GM15510 (cell line): ENCODE data around the gene GSTO1.

Experiments
- POLR2A ChIP-seq: IDR thresholded peaks from 3 replicates; pipeline ENCODE4 v1.6.1; 2011; ENCODE audit warnings: borderline replicate concordance; ENCODE audit not compliant: insufficient read length; ENCODE audit errors: extremely low read depth

Gene GSTO1

GRCh38 chr10:104259999-104260774 lies 5.5 kb downstream of the GSTO1 start:
- TF ChIP-seq POLR2A = no peak

DNA sequence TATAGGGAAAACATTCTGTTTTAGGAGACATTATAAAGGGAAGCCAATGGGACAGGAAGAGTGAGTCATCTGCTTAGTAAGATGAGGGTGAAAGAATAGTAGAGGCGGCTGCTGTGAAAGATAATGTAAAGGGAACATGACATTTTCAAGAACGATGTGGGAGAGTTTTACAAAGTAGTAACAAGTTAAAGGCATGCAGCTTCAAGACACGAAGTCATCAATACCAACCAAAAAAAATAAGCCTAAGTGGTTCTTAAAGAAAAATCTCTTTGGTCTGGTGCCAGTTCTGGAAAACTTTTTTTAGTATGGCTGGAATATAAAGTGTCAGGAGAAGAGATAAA lies 6.1 kb downstream of the GSTO1 start:
- no peak for TF ChIP-seq POLR2A

- TF ChIP-seq POLR2A = no peak
These were observed 7.4 kb downstream of the GSTO1 start for GRCh38 chr10:104262055-104262454.

DNA sequence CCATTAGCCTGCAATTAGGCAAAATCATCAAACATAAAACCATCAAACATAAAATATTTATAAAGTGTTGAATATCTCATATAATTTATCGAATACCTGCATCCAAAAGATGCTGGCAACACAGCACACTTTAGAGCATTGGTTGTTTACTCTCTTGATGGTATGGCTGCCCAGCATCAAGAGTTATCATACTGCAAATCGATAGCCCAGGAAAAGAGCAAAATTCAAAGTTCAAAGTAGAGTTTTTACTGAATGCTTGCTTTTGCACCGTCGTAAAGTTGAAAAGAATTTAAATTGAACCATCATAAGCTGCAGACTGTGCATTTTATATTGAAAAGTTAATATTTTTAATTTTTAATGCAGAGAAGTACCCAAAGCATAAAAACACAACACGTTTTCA lies 10.1 kb downstream of the GSTO1 start:
- no peak for TF ChIP-seq POLR2A

DNA sequence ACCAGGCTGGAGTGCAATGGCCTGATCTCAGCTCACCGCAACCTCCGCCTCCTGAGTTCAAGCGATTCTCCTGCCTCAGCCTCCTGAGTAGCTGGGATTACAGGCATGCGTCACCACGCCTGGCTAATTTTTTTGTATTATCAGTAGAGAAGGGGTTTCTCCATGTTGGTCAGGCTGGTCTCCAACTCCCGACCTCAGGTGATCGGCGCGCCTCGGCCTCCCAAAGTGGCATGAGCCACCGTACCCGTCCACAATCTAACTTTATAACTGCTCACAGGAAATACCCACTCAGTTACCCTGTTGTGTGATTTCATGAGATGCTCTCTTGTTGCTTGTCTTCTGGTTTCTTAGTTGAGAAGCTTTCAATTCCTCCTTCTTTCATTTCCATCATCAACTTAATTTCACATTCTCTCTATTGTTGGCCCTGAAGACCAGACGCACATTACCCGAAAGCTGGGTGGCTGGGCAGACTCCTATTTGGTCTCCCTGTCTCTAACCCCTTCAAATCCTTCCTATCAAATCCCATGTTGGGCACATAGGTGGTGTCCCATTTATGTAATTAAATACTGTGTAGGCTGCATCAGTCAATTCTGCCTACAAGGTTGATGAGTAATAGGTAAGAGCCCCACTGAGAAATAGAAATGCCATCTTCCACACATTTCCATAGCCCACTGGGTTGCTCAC lies 13.2 kb downstream of the GSTO1 start:
- no peak for TF ChIP-seq POLR2A

GRCh38 chr10:104268405-104268712 lies 13.7 kb downstream of the GSTO1 start:
- TF ChIP-seq POLR2A = no peak

DNA sequence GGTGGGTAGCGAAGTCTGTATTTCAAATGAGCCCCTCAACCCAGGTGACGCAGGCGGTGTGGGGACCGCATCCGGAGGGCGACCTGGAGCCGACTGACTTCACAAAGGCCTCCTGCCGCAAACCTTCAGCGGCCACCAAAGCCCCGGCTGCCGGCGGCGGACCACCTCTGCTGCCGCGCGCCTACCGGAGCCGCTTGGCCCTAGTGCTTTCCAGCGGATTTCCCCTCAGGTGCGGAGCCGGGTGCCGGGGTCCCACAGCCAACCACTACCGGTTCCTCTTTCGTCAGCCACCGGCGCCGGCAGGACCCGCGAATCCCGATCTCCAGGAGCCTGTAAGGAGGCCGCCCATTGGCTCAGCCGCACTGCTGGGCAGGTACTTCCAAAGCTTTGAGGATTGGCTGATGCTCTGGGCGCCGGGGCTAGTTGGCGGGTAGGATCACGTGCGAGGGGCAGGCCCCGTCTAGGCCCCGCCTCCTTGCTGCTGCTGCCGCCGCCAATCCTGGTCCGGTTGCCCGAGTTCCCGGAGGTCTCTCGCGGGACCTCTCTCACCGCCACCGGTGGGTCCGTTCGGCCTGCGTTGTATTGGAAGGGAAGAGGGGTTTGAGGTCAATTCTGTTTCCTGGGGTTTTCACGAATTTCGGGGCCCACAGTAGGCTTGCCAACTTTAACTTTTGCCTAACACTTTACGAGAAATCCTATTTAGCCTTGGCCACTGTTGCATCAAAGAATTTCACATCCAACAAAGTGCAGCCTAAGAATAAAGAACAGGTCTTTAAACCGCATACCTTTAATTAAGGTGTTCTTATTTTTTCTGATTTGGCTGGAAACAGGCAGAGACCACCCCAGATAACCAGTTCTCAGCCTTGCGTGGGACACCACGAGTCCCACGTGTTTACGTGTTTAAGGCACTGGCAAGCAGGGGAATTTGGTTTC lies 14.3 kb downstream of the GSTO1 start, which contains the start of gene GSTO2:
Gene GSTO2, plus strand, starts transcription at position 472 of the 933 bp plus-strand sequence. CDS start 5,732 bp downstream, outside the sequence.
- peak; percentile 89 for TF ChIP-seq POLR2A

GRCh38 chr10:104273286-104273685 lies 18.6 kb downstream of the GSTO1 start:
- no peak for TF ChIP-seq POLR2A

- TF ChIP-seq POLR2A = no peak
These were observed 19.3 kb downstream of the GSTO1 start for GRCh38 chr10:104273899-104274575.

GRCh38 chr10:104274762-104275721 lies 20.4 kb downstream of the GSTO1 start:
- TF ChIP-seq POLR2A = no peak

- TF ChIP-seq POLR2A = no peak
These were observed 21.5 kb downstream of the GSTO1 start for GRCh38 chr10:104276192-104276591.

GRCh38 chr10:104277785-104278184 lies 23.1 kb downstream of the GSTO1 start:
- no peak for TF ChIP-seq POLR2A

DNA sequence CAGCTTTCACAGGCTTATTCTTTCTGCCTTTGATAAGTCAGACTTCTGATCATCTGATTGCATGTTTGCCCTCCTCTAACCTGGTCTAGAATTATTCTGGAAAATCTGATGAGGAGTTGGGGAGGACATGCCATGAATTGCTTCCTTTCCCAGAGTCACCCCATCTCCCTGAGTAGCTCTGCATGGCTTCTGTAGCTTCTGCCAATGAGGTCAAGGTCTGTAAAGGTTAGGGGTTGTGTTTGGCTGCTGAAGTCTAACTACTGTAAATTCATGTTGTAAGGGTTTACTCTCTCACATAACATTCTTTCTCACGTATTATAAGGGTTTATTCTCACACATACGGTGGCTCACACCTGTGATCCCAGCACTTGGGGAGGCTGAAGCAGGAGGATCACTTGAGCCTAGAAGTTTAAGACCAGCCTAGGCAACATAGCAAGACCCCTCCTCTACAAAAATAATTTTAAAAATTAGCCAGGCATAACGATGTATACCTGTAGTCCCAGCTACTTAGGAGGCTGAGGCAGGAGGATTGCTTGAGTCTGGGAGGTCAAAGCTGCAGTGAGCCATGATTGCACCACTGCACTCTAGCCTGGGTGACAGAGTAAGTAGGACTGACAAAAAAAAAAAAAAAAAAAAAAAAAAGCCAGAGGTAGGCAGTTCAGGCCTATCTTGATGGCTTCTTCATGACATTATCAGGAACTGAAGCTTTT lies 25.0 kb downstream of the GSTO1 start:
- no peak for TF ChIP-seq POLR2A
